ENCODE data around the gene DNM2. TPM values are rescaled to one million over a fixed set of nuclear protein-coding genes. Genes with fewer than 3 reads are reported as not detected.

The DNM2 gene
- total RNA-seq, 1 experiment from 2014 or later, result 131 TPM

DNA sequence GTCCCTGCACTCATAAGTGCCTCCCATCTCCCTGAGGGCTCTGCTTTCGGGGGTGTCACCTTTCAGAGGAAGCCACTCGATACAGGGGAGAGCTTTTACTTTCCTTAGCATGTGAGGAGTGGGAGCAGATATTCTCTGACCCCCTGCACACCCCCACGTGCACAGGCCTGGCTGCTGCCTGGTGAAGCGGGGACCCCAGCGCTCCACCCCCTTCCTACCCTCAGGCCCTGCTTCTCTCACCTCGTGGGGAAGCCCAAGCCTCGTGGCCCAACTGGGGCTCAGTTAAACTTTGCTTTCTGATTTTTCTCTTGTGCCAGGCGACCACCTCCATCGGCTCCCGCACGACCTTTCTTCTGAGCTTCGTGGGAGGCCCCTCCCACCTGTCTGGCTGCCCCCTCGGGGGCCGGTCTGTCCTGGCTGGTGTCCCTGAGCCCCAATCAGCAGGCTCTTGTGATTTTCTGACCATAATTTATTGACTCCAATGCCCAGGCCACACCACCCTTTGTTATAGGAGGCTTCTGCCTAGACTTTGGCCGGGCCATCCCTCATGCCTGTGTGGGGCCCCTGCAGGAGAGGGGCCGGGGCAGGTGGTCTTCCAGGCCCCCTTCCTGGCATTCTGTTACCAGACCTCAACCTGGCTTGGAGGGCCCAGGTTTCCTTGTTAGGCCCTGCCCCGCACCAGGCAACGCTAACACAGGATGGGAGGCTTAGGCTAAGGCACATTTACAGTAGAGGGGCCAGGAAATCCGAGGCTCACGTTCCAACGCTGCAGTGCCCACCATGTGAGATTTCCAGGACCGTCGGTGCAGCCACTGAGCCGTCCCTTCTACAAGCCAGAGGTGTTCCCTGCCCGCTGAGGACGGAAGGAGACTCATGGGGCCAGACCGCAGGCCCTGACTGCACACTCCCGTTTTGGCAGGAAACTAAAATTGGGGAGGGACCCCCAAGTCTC is 114.4 kb downstream of the DNM2 start:
- peaks cover 10% of the 10 kb centered on the region for H3K4me1 Mint-ChIP-seq
- peaks cover 10% of the 10 kb centered on the region for H3K9me3 Mint-ChIP-seq
- POLR2A ChIA-PET, result no interaction called here
- peaks cover 12% of the 10 kb centered on the region; the same call in 1 of the 2 replicates for H3K36me3 Mint-ChIP-seq
- no peak overlapping the region for H3K27ac Mint-ChIP-seq
- DNase-seq (ENCODE audit: low spot score) (no peak), ATAC-seq (no peak)
- TF ChIP-seq, protein P1, sequence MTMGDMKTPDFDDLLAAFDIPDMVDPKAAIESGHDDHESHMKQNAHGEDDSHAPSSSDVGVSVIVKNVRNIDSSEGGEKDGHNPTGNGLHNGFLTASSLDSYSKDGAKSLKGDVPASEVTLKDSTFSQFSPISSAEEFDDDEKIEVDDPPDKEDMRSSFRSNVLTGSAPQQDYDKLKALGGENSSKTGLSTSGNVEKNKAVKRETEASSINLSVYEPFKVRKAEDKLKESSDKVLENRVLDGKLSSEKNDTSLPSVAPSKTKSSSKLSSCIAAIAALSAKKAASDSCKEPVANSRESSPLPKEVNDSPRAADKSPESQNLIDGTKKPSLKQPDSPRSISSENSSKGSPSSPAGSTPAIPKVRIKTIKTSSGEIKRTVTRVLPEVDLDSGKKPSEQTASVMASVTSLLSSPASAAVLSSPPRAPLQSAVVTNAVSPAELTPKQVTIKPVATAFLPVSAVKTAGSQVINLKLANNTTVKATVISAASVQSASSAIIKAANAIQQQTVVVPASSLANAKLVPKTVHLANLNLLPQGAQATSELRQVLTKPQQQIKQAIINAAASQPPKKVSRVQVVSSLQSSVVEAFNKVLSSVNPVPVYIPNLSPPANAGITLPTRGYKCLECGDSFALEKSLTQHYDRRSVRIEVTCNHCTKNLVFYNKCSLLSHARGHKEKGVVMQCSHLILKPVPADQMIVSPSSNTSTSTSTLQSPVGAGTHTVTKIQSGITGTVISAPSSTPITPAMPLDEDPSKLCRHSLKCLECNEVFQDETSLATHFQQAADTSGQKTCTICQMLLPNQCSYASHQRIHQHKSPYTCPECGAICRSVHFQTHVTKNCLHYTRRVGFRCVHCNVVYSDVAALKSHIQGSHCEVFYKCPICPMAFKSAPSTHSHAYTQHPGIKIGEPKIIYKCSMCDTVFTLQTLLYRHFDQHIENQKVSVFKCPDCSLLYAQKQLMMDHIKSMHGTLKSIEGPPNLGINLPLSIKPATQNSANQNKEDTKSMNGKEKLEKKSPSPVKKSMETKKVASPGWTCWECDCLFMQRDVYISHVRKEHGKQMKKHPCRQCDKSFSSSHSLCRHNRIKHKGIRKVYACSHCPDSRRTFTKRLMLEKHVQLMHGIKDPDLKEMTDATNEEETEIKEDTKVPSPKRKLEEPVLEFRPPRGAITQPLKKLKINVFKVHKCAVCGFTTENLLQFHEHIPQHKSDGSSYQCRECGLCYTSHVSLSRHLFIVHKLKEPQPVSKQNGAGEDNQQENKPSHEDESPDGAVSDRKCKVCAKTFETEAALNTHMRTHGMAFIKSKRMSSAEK (CRISPR knock-in tag; IDR thresholded peaks at IDR 0.05; ENCODE audit: borderline replicate concordance), result no peak
- no peak for TF ChIP-seq ETV6 (CRISPR knock-in tag; IDR thresholded peaks at IDR 0.05)
- TF ChIP-seq, protein P2, sequence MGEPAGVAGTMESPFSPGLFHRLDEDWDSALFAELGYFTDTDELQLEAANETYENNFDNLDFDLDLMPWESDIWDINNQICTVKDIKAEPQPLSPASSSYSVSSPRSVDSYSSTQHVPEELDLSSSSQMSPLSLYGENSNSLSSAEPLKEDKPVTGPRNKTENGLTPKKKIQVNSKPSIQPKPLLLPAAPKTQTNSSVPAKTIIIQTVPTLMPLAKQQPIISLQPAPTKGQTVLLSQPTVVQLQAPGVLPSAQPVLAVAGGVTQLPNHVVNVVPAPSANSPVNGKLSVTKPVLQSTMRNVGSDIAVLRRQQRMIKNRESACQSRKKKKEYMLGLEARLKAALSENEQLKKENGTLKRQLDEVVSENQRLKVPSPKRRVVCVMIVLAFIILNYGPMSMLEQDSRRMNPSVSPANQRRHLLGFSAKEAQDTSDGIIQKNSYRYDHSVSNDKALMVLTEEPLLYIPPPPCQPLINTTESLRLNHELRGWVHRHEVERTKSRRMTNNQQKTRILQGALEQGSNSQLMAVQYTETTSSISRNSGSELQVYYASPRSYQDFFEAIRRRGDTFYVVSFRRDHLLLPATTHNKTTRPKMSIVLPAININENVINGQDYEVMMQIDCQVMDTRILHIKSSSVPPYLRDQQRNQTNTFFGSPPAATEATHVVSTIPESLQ (CRISPR knock-in tag; IDR thresholded peaks at IDR 0.05), result no peak
- no peak for TF ChIP-seq TCF7 (CRISPR knock-in tag; IDR thresholded peaks at IDR 0.05; ENCODE audit: low read depth)
- TF ChIP-seq, protein P3, sequence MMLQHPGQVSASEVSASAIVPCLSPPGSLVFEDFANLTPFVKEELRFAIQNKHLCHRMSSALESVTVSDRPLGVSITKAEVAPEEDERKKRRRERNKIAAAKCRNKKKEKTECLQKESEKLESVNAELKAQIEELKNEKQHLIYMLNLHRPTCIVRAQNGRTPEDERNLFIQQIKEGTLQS (CRISPR knock-in tag; conservative IDR thresholded peaks at IDR 0.05), result no peak
- TF ChIP-seq, protein P4, sequence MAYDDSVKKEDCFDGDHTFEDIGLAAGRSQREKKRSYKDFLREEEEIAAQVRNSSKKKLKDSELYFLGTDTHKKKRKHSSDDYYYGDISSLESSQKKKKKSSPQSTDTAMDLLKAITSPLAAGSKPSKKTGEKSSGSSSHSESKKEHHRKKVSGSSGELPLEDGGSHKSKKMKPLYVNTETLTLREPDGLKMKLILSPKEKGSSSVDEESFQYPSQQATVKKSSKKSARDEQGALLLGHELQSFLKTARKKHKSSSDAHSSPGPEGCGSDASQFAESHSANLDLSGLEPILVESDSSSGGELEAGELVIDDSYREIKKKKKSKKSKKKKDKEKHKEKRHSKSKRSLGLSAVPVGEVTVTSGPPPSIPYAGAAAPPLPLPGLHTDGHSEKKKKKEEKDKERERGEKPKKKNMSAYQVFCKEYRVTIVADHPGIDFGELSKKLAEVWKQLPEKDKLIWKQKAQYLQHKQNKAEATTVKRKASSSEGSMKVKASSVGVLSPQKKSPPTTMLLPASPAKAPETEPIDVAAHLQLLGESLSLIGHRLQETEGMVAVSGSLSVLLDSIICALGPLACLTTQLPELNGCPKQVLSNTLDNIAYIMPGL (CRISPR knock-in tag; IDR thresholded peaks at IDR 0.05), result no peak
- no peak for TF ChIP-seq ZNF416 (CRISPR knock-in tag; IDR thresholded peaks at IDR 0.05)
- TF ChIP-seq CREM (CRISPR knock-in tag; IDR thresholded peaks at IDR 0.05), result no peak
- TF ChIP-seq, protein P5, sequence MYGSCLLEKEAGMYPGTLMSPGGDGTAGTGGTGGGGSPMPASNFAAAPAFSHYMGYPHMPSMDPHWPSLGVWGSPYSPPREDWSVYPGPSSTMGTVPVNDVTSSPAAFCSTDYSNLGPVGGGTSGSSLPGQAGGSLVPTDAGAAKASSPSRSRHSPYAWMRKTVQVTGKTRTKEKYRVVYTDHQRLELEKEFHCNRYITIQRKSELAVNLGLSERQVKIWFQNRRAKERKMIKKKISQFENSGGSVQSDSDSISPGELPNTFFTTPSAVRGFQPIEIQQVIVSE (CRISPR knock-in tag; IDR thresholded peaks at IDR 0.05; ENCODE audit: borderline replicate concordance), result no peak
- TF ChIP-seq, protein P6, sequence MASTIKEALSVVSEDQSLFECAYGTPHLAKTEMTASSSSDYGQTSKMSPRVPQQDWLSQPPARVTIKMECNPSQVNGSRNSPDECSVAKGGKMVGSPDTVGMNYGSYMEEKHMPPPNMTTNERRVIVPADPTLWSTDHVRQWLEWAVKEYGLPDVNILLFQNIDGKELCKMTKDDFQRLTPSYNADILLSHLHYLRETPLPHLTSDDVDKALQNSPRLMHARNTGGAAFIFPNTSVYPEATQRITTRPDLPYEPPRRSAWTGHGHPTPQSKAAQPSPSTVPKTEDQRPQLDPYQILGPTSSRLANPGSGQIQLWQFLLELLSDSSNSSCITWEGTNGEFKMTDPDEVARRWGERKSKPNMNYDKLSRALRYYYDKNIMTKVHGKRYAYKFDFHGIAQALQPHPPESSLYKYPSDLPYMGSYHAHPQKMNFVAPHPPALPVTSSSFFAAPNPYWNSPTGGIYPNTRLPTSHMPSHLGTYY (CRISPR knock-in tag; IDR thresholded peaks at IDR 0.05), result no peak
- TF ChIP-seq, protein P7, sequence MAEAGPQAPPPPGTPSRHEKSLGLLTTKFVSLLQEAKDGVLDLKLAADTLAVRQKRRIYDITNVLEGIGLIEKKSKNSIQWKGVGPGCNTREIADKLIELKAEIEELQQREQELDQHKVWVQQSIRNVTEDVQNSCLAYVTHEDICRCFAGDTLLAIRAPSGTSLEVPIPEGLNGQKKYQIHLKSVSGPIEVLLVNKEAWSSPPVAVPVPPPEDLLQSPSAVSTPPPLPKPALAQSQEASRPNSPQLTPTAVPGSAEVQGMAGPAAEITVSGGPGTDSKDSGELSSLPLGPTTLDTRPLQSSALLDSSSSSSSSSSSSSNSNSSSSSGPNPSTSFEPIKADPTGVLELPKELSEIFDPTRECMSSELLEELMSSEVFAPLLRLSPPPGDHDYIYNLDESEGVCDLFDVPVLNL (CRISPR knock-in tag; IDR thresholded peaks at IDR 0.05; ENCODE audit: borderline replicate concordance, low read depth), result no peak
- TF ChIP-seq, protein P8, sequence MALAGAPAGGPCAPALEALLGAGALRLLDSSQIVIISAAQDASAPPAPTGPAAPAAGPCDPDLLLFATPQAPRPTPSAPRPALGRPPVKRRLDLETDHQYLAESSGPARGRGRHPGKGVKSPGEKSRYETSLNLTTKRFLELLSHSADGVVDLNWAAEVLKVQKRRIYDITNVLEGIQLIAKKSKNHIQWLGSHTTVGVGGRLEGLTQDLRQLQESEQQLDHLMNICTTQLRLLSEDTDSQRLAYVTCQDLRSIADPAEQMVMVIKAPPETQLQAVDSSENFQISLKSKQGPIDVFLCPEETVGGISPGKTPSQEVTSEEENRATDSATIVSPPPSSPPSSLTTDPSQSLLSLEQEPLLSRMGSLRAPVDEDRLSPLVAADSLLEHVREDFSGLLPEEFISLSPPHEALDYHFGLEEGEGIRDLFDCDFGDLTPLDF (CRISPR knock-in tag; IDR thresholded peaks at IDR 0.05), result no peak
- TF ChIP-seq MXD4 (CRISPR knock-in tag; IDR thresholded peaks at IDR 0.05; ENCODE audit: borderline replicate concordance), result no peak
- no peak for TF ChIP-seq SP1 (CRISPR knock-in tag; conservative IDR thresholded peaks at IDR 0.05)
- no peak for TF ChIP-seq JUN (CRISPR knock-in tag; IDR thresholded peaks at IDR 0.05)
- TF ChIP-seq, protein P9, sequence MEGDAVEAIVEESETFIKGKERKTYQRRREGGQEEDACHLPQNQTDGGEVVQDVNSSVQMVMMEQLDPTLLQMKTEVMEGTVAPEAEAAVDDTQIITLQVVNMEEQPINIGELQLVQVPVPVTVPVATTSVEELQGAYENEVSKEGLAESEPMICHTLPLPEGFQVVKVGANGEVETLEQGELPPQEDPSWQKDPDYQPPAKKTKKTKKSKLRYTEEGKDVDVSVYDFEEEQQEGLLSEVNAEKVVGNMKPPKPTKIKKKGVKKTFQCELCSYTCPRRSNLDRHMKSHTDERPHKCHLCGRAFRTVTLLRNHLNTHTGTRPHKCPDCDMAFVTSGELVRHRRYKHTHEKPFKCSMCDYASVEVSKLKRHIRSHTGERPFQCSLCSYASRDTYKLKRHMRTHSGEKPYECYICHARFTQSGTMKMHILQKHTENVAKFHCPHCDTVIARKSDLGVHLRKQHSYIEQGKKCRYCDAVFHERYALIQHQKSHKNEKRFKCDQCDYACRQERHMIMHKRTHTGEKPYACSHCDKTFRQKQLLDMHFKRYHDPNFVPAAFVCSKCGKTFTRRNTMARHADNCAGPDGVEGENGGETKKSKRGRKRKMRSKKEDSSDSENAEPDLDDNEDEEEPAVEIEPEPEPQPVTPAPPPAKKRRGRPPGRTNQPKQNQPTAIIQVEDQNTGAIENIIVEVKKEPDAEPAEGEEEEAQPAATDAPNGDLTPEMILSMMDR (IDR thresholded peaks at IDR 0.05), result no peak
- TF ChIP-seq JAZF1 (CRISPR knock-in tag; IDR thresholded peaks at IDR 0.05), result no peak
- no peak for TF ChIP-seq GABPB1 (CRISPR knock-in tag; IDR thresholded peaks at IDR 0.05)
- TF ChIP-seq, protein P10, sequence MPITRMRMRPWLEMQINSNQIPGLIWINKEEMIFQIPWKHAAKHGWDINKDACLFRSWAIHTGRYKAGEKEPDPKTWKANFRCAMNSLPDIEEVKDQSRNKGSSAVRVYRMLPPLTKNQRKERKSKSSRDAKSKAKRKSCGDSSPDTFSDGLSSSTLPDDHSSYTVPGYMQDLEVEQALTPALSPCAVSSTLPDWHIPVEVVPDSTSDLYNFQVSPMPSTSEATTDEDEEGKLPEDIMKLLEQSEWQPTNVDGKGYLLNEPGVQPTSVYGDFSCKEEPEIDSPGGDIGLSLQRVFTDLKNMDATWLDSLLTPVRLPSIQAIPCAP (CRISPR knock-in tag; IDR thresholded peaks at IDR 0.05), result no peak
- no peak for TF ChIP-seq FOXK1 (CRISPR knock-in tag; IDR thresholded peaks at IDR 0.05)
- H3K27me3 Mint-ChIP-seq (ENCODE audit: low read depth), result peaks cover 11% of the 10 kb centered on the region
- CTCF ChIA-PET, result interaction anchor here (1.1 kb wide), 1 partner anchor 32 kb away, joined by 4 read pairs; no protein-coding TSS in a partner anchor
- H3K4me3 Mint-ChIP-seq, result no peak overlapping the region

Measured in WTC11 (cell line).